Measurements from ENCODE around the gene RHOV.

Gene RHOV

DNA sequence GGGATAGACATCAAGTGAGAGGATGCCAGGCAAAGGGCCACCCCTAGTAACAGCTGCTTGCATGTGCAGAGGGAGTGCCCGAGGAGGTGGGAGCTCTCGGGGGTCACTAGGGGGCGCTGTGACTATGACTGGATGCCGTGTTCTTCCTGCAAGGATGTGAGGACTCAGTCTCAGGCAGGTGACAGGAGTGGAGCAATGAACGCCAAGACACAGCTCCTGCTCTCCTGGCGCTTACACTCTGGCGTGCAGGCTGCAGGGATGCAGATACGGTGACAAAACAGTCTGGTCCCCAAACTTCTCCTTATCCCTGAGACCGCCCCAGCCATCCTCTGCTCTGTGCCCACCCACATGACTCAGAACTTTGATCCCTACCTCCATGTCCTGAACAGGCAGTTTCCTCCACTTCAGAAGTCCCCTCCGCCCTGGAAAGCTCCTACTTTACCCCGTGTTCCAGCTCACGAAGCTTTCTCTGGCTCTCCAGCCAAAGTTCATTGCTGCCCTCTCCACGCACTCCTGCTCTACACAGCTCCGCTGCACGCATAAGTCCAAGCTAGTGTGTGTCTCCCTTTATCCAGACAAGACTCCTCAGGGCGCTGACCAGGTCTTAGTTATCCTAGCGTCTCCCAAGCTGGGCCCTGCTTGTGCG lies 14.7 kb downstream of the RHOV start:
- Histone ChIP-seq H3K9me2 (replicated peaks; ENCODE audit: low read depth, low read length) (no peaks in the 10 kb centered on the region), H3K9ac (ENCODE audit: low read depth, low read length, poor library complexity, severe bottlenecking) (no peak overlapping the region), H3K36me3 (ENCODE audit: insufficient read depth, low read length) (no peaks in the 10 kb centered on the region), H4K20me1 (ENCODE audit: insufficient read depth, low read length, poor library complexity, severe bottlenecking) (no peaks in the 10 kb centered on the region), H3F3A (ENCODE audit: low read depth) (no peaks in the 10 kb centered on the region), H3K4me1 (ENCODE audit: insufficient read depth, low read length, poor library complexity, severe bottlenecking) (no peaks in the 10 kb centered on the region), H2AFZ (ENCODE audit: low read length) (peak overlapping the region; percentile 94), H3K4me3 (ENCODE audit: low read length, poor library complexity, severe bottlenecking) (no peak overlapping the region), H3K79me2 (ENCODE audit: insufficient read depth, low read length) (no peaks in the 10 kb centered on the region), H3K27me3 (ENCODE audit: insufficient read depth, low read length, poor library complexity, severe bottlenecking) (no peaks in the 10 kb centered on the region), H3K4me2 (ENCODE audit: low read depth, low read length, poor library complexity, severe bottlenecking) (peak overlapping the region; percentile 40), H3K9me3 (ENCODE audit: insufficient read depth, low read depth, low read length) (no peaks in the 10 kb centered on the region)
- TF ChIP-seq EZH2phosphoT487 (IDR thresholded peaks at IDR 0.05; ENCODE audit: borderline replicate concordance), result no peak
- TF ChIP-seq, protein P1, sequence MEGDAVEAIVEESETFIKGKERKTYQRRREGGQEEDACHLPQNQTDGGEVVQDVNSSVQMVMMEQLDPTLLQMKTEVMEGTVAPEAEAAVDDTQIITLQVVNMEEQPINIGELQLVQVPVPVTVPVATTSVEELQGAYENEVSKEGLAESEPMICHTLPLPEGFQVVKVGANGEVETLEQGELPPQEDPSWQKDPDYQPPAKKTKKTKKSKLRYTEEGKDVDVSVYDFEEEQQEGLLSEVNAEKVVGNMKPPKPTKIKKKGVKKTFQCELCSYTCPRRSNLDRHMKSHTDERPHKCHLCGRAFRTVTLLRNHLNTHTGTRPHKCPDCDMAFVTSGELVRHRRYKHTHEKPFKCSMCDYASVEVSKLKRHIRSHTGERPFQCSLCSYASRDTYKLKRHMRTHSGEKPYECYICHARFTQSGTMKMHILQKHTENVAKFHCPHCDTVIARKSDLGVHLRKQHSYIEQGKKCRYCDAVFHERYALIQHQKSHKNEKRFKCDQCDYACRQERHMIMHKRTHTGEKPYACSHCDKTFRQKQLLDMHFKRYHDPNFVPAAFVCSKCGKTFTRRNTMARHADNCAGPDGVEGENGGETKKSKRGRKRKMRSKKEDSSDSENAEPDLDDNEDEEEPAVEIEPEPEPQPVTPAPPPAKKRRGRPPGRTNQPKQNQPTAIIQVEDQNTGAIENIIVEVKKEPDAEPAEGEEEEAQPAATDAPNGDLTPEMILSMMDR (conservative IDR thresholded peaks at IDR 0.05; ENCODE audit: low read length), result peak; percentile 91

DNA sequence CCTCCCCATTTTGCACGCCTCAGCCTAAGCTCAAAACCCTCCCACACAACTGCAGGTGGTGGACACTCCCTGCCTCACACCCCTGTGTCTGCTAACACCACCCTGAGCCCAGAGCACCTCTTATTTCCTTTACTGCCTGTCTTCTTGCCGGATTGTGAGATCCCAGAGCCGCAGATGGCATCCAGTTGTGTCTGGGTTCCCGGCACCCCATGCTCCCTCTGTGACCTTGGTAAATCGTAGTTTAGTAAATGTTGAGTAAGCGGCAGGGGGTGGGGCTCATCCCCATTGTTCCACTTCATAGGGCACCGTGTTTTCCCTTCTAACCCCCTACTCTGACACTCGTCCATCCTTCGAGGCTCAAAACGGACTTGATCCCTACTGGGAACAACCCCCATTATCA lies 15.3 kb downstream of the RHOV start:
- TF ChIP-seq, protein P1 (conservative IDR thresholded peaks at IDR 0.05; ENCODE audit: low read length), result no peak
- no peak for TF ChIP-seq EZH2phosphoT487 (IDR thresholded peaks at IDR 0.05; ENCODE audit: borderline replicate concordance)
- H4K20me1 ChIP-seq (ENCODE audit: insufficient read depth, low read length, poor library complexity, severe bottlenecking), result no peaks in the 10 kb centered on the region

DNA sequence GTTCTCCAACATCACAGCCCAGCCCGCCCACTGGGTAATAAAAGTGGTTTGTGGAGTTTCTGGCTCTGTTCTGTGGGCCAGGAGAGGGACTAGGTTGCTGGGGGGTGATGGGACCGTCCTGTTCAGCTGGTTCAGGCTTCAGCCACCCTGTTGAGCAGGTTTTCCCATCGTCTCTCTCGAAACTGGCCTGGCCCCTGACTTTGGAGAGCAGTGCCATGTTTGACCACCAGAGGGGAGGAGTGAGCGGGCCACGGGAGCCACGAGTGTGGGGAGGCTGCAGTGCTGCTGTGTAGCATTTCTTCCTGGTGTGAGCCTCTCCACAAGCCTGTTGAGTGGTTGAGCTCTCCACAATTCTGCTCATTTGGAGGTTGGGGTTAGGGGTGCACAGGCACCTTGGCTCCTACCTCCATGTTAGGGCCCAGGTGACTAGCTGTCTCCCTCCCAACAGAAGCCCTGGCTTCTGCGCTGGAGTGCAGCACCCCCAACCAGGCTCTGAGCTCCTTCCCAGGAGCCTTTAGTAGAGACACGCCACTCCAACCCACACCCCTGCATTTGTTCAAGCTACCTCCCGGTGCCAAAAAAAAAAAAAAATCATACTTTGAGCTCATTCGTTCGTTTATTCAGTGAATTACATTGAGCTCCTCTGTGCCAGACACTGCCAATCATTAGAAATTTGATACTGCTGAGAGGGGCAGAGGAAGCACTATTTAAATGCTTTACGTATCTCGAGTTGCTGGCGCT lies 16.3 kb downstream of the RHOV start:
- Histone ChIP-seq H3F3A (ENCODE audit: low read depth) (no peaks in the 10 kb centered on the region), H3K9me3 (ENCODE audit: insufficient read depth, low read depth, low read length) (no peaks in the 10 kb centered on the region), H3K9me2 (replicated peaks; ENCODE audit: low read depth, low read length) (no peaks in the 10 kb centered on the region), H3K4me2 (ENCODE audit: low read depth, low read length, poor library complexity, severe bottlenecking) (peak overlapping the region; percentile 29), H2AFZ (ENCODE audit: low read length) (peak overlapping the region; percentile 96), H3K4me3 (ENCODE audit: low read length, poor library complexity, severe bottlenecking) (no peak overlapping the region), H3K79me2 (ENCODE audit: insufficient read depth, low read length) (no peaks in the 10 kb centered on the region), H3K9ac (ENCODE audit: low read depth, low read length, poor library complexity, severe bottlenecking) (peak overlapping the region; percentile 28), H3K27me3 (ENCODE audit: insufficient read depth, low read length, poor library complexity, severe bottlenecking) (no peaks in the 10 kb centered on the region), H3K4me1 (ENCODE audit: insufficient read depth, low read length, poor library complexity, severe bottlenecking) (no peaks in the 10 kb centered on the region), H3K36me3 (ENCODE audit: insufficient read depth, low read length) (no peaks in the 10 kb centered on the region), H4K20me1 (ENCODE audit: insufficient read depth, low read length, poor library complexity, severe bottlenecking) (no peaks in the 10 kb centered on the region)
- TF ChIP-seq, protein P1 (conservative IDR thresholded peaks at IDR 0.05; ENCODE audit: low read length), result peak; percentile 95
- no peak for TF ChIP-seq EZH2phosphoT487 (IDR thresholded peaks at IDR 0.05; ENCODE audit: borderline replicate concordance)

More for the DNA sequence above, 15.3 kb downstream of the RHOV start:
- no peaks in the 10 kb centered on the region for H3K36me3 ChIP-seq (ENCODE audit: insufficient read depth, low read length)
- H3K4me3 ChIP-seq (ENCODE audit: low read length, poor library complexity, severe bottlenecking), result no peak overlapping the region
- H3K4me1 ChIP-seq (ENCODE audit: insufficient read depth, low read length, poor library complexity, severe bottlenecking), result no peaks in the 10 kb centered on the region
- H3K79me2 ChIP-seq (ENCODE audit: insufficient read depth, low read length), result no peaks in the 10 kb centered on the region
- no peaks in the 10 kb centered on the region for H3K27me3 ChIP-seq (ENCODE audit: insufficient read depth, low read length, poor library complexity, severe bottlenecking)
- H3K9me3 ChIP-seq (ENCODE audit: insufficient read depth, low read depth, low read length), result no peaks in the 10 kb centered on the region
- H3K9me2 ChIP-seq (replicated peaks; ENCODE audit: low read depth, low read length), result no peaks in the 10 kb centered on the region
- no peak overlapping the region for H3K9ac ChIP-seq (ENCODE audit: low read depth, low read length, poor library complexity, severe bottlenecking)
- H2AFZ ChIP-seq (ENCODE audit: low read length), result no peak overlapping the region
- H3K4me2 ChIP-seq (ENCODE audit: low read depth, low read length, poor library complexity, severe bottlenecking), result no peak overlapping the region
- no peaks in the 10 kb centered on the region for H3F3A ChIP-seq (ENCODE audit: low read depth)
